Endodermal cell (in vitro differentiated cells): ENCODE results near the gene PRR16. TPM values are rescaled to one million over a fixed set of nuclear protein-coding genes. Genes with fewer than 3 reads are reported as not detected.

Experiments used
- DNase-seq: peaks from one replicate; pipeline ENCODE4 v3.0.0-alpha.2; 2017
- H3K27ac ChIP-seq: 2 replicates; pipeline ENCODE4 v1.5.1; 2013; ENCODE audit warnings: mild to moderate bottlenecking, low read depth, low read length, moderate library complexity
- H3K27me3 ChIP-seq: 2 replicates; pipeline ENCODE4 v1.6.1; 2013; ENCODE audit warnings: mild to moderate bottlenecking, low read length, moderate library complexity; ENCODE audit not compliant: insufficient read depth, control insufficient read depth, poor library complexity, severe bottlenecking
- H3K36me3 ChIP-seq: 2 replicates; pipeline ENCODE4 v1.7.0; 2013; ENCODE audit warnings: mild to moderate bottlenecking, low read length, moderate library complexity; ENCODE audit not compliant: control insufficient read depth, insufficient read depth
- H3K4me1 ChIP-seq: one replicate; pipeline ENCODE4 v1.7.0; 2013; ENCODE audit warnings: low read length; ENCODE audit not compliant: control insufficient read depth, insufficient read depth
- H3K4me3 ChIP-seq: 2 replicates; pipeline ENCODE4 v1.5.1; 2013; ENCODE audit warnings: mild to moderate bottlenecking, low read length, moderate library complexity
- H3K9ac ChIP-seq: 2 replicates; pipeline ENCODE4 v1.6.1; 2013; ENCODE audit warnings: mild to moderate bottlenecking, low read length, moderate library complexity; ENCODE audit not compliant: poor library complexity, severe bottlenecking; ENCODE audit errors: extremely low read depth
- H3K9me3 ChIP-seq: 2 replicates; pipeline ENCODE4 v1.6.1; 2013; ENCODE audit warnings: mild to moderate bottlenecking, low read length, moderate library complexity; ENCODE audit not compliant: control insufficient read depth
- H3K27ac Mint-ChIP-seq: 2 replicates; pipeline ENCODE4 v1.8.0; 2020; ENCODE audit warnings: mixed read lengths
- H3K27me3 Mint-ChIP-seq: 2 replicates; pipeline ENCODE4 v1.8.0; 2021; ENCODE audit warnings: mild to moderate bottlenecking, mixed read lengths; ENCODE audit not compliant: insufficient read depth
- H3K36me3 Mint-ChIP-seq: 2 replicates; pipeline ENCODE4 v1.8.0; 2020; ENCODE audit warnings: low read depth, mixed read lengths
- H3K4me1 Mint-ChIP-seq: 2 replicates; pipeline ENCODE4 v1.8.0; 2020; ENCODE audit warnings: mixed read lengths
- H3K4me3 Mint-ChIP-seq: 2 replicates; pipeline ENCODE4 v1.8.0; 2020; ENCODE audit warnings: mild to moderate bottlenecking, moderate library complexity, mixed read lengths
- H3K9me3 Mint-ChIP-seq: 2 replicates; pipeline ENCODE4 v1.8.0; 2020; ENCODE audit warnings: mild to moderate bottlenecking, mixed read lengths
- CTCF ChIP-seq: fragments of 200-600 bp; sonication (generic); conservative IDR thresholded peaks from 2 replicates; pipeline ENCODE4 v1.5.0; 2021; ENCODE audit warnings: antibody characterized with exemption, mild to moderate bottlenecking
- WGBS, 2 experiments: methylation state at CpG; one replicate each; pipeline versions ENCODE4 v1.1.5 to v1.1.7; 2013; ENCODE audit warnings: missing lambda C conversion rate in 2 of 2, mixed read lengths in 1 of 2; ENCODE audit not compliant: insufficient coverage in 1 of 2, insufficient read length in 1 of 2; 5-methylcytosine and 5-hydroxymethylcytosine counted together
- total RNA-seq, 2 donors: library from RNA; stranded (reverse); fragmentation: NEBNext Ultra II Directional in 1 of 2; extraction: Animal tissue kit (Norgen Biotek cat#: 25700) in 1 of 2; gene quantifications; 2 replicates in 1 of 2; 3 replicates in 1 of 2; pipeline ENCODE4 v1.2.1, GENCODE V29; 2021

The PRR16 gene
- total RNA-seq, 2 donors from 2014 or later, result 0.53 to 0.64 TPM

- Mint-ChIP-seq H3K4me1 (peaks cover 21% of the 10 kb centered on the region), H3K4me3 (no peak overlapping the region), H3K27me3 (peaks cover 2% of the 10 kb centered on the region), H3K27ac (no peak overlapping the region), H3K9me3 (no peaks in the 10 kb centered on the region), H3K36me3 (no peaks in the 10 kb centered on the region)
- H3K27me3 ChIP-seq, result no peaks in the 10 kb centered on the region
- WGBS, 2 experiments, result 88 to 90% methylated on average over 1 to 2 of the region's 2 CpGs
- H3K4me3 ChIP-seq, result no peak overlapping the region
- no peak overlapping the region for H3K9ac ChIP-seq
- H3K27ac ChIP-seq, result no peak overlapping the region
- no peak for DNase-seq
- TF ChIP-seq CTCF, result no peak
- no peaks in the 10 kb centered on the region for H3K36me3 ChIP-seq
- no peaks in the 10 kb centered on the region for H3K9me3 ChIP-seq
- H3K4me1 ChIP-seq, result peaks cover 5% of the 10 kb centered on the region
Observed at GRCh38 chr5:120516805-120517204, 52.7 kb downstream of the PRR16 start.

DNA sequence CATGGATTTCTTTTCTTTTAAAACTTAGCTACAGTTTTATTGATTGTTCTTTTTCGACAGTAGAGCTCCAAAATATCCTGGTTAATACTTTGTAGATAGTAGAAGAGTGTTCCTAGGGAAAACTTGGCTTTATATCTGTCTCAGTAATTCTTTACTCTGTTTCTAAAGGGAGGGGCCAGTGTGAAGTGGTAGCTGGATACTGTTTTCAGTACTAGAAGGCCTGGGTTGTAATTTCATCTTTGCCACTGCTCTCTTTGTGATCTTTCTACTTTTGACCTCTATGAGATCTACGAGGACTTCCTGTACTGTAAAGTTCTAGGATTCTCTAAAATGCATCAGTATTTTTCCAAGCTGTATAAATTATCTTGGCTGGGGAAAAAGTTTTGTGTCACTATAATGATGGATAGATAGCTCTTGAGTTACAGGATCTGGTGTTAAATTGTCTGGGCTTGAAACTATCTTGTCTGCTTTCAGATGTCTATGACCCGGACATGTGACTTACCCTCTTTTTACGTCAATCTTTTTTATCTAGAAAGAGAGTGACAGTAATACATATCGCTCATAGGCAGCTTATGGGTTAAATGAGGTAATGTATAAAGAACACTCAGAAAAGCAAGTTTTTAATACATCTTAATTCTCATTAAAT is 53.6 kb downstream of the PRR16 start:
- TF ChIP-seq CTCF, result no peak
- Mint-ChIP-seq H3K27me3 (peaks cover 2% of the 10 kb centered on the region), H3K4me3 (no peak overlapping the region), H3K36me3 (no peaks in the 10 kb centered on the region), H3K4me1 (peaks cover 12% of the 10 kb centered on the region), H3K9me3 (no peaks in the 10 kb centered on the region), H3K27ac (no peak overlapping the region)
- no peak for DNase-seq
- H3K9me3 ChIP-seq, result no peaks in the 10 kb centered on the region
- peaks cover 4% of the 10 kb centered on the region for H3K4me1 ChIP-seq
- H3K27ac ChIP-seq, result no peak overlapping the region
- WGBS, 2 experiments, result 94 to 100% methylated on average over 2 to 5 of the region's 5 CpGs
- no peaks in the 10 kb centered on the region for H3K27me3 ChIP-seq
- H3K9ac ChIP-seq, result no peak overlapping the region
- no peak overlapping the region for H3K4me3 ChIP-seq
- H3K36me3 ChIP-seq, result no peaks in the 10 kb centered on the region

DNA sequence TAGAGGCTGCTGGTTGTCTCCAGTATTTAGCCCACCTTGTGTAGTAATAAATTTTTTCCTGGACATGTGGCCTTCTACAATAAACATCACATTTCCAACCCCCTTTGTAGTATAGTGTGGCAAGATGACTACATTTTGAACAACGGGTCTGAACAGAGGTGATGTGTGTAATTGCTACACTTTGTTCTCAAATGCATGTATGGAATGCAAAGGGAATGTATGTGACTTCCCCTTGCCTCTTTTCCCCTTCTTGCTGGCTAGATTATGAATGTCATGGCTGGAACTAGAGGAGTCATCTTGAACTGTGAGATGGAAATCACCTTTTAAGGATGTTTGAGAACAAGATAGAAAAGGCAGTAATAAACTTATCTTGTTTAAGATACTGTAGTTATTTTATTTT is 54.5 kb downstream of the PRR16 start:
- H3K27me3 Mint-ChIP-seq, result no peaks in the 10 kb centered on the region
- no peaks in the 10 kb centered on the region for H3K36me3 ChIP-seq
- whole genome bisulfite sequencing, 2 experiments, result 84% methylated on average over 1 of the region's 1 CpG; no CpG with 5 or more reads in 1 of the 2 experiments
- TF ChIP-seq CTCF, result no peak
- no peak overlapping the region for H3K27ac ChIP-seq
- no peaks in the 10 kb centered on the region for H3K27me3 ChIP-seq
- no peaks in the 10 kb centered on the region for H3K4me1 ChIP-seq
- no peak for DNase-seq
- H3K4me3 ChIP-seq, result no peak overlapping the region
- H3K36me3 Mint-ChIP-seq, result no peaks in the 10 kb centered on the region
- H3K9me3 ChIP-seq, result no peaks in the 10 kb centered on the region
- H3K4me1 Mint-ChIP-seq, result peaks cover 4% of the 10 kb centered on the region
- no peak overlapping the region for H3K27ac Mint-ChIP-seq
- H3K9me3 Mint-ChIP-seq, result no peaks in the 10 kb centered on the region
- no peak overlapping the region for H3K9ac ChIP-seq
- no peak overlapping the region for H3K4me3 Mint-ChIP-seq
